AG09319 (cell line): Measurements from ENCODE around the gene CNTNAP1.

Experiments used
- DNase-seq: peaks from one replicate; pipeline ENCODE4 v3.0.0-alpha.2; 2010; ENCODE audit warnings: low read depth; ENCODE audit errors: extremely low read depth
- TF ChIP-seq, protein P1 (sequence below): IDR thresholded peaks from 2 replicates; pipeline ENCODE4 v1.5.1; 2011; ENCODE audit warnings: low read depth, mild to moderate bottlenecking, inconsistent platforms, low read length, moderate library complexity

CNTNAP1 gene

DNA sequence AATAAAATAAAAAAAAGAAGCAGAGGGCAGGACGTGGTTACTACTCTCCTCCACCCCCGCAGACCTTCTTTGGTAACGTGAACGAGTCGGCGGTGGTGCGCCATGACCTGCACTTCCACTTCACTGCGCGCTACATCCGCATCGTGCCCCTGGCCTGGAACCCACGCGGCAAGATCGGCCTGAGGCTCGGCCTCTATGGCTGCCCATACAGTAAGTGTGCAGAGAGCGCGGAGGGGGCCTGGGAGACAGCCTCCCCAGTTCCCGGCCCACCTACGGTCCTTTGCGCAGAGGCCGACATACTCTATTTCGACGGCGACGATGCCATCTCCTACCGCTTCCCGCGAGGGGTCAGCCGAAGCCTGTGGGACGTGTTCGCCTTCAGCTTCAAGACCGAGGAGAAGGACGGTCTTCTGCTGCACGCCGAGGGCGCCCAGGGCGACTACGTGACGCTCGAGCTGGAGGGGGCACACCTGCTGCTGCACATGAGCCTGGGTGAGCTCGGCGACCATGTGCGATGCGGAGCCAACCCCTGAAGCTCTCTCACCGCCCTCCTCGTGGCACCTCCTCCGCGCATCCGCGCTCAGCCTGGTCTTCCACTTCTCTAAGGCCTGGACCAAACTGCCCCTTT, 2.7 kb downstream of the CNTNAP1 start:
- TF ChIP-seq, protein P1, sequence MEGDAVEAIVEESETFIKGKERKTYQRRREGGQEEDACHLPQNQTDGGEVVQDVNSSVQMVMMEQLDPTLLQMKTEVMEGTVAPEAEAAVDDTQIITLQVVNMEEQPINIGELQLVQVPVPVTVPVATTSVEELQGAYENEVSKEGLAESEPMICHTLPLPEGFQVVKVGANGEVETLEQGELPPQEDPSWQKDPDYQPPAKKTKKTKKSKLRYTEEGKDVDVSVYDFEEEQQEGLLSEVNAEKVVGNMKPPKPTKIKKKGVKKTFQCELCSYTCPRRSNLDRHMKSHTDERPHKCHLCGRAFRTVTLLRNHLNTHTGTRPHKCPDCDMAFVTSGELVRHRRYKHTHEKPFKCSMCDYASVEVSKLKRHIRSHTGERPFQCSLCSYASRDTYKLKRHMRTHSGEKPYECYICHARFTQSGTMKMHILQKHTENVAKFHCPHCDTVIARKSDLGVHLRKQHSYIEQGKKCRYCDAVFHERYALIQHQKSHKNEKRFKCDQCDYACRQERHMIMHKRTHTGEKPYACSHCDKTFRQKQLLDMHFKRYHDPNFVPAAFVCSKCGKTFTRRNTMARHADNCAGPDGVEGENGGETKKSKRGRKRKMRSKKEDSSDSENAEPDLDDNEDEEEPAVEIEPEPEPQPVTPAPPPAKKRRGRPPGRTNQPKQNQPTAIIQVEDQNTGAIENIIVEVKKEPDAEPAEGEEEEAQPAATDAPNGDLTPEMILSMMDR: no peak
- no peak for DNase-seq

DNA sequence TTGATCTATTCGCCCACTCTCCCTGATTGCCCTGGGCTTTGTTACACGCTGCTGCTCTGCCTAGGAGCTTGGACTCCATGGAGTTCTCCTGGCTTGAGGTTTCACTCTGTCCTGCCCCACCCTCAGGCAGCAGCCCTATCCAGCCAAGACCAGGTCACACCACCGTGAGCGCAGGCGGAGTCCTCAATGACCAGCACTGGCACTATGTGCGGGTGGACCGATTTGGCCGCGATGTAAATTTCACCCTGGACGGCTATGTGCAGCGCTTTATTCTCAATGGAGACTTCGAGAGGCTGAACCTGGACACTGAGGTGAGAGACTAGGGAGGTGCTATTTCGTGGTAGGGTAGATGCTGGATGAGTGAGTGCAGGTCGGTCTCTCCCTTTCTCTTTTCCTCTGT, 3.5 kb downstream of the CNTNAP1 start:
- DNase-seq: no peak
- TF ChIP-seq, protein P1: no peak

DNA sequence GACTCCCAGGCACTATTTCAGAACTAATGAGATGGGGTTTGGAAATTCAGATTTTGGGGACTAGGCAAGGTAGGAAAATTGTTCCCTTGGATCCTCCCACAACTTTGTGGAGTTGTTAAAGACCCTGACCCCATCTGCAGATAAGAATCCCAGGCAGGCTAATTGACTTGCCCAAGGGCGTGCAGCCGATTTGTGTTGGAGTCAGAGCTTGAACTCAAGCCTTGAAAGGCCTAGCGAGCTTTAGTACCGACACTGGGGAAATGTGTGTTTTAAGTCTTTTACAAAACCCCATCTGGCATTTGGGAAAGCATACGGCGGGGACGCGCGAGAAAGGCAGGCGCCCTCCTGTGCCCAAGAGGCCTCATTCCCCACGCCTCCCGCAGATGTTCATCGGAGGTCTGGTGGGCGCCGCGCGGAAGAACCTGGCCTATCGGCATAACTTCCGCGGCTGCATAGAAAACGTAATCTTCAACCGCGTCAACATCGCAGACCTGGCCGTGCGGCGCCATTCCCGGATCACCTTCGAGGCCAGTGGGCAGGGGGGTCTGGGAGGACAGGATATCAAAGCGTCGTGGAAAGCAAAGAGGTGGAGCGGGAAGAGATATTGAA, 4.3 kb downstream of the CNTNAP1 start:
- DNase-seq: no peak
- TF ChIP-seq, protein P1: no peak

DNA sequence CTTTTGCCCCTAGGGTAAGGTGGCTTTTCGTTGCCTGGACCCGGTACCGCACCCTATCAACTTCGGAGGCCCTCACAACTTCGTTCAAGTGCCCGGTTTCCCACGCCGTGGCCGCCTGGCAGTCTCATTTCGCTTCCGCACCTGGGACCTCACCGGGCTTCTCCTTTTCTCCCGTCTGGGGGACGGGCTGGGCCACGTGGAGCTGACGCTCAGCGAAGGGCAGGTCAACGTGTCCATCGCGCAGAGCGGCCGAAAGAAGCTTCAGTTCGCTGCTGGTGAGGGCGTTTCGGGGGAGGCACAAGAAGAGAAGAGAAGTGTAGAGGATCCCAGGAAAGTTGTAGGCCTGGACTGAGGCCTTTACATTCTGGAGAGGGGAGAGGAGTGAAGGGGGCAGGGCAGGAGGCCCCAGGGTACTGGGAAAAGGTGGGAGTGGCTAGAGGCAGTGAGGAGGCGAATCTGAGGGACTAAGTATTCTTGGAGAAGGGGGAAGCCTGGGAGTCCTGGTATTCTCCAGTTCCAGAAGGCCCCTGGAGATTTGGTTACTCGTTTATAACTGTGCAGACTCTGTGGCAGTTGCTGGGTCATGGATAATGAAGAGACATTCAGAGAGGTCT, 5.5 kb downstream of the CNTNAP1 start:
- no peak for DNase-seq
- TF ChIP-seq, protein P1: no peak

DNA sequence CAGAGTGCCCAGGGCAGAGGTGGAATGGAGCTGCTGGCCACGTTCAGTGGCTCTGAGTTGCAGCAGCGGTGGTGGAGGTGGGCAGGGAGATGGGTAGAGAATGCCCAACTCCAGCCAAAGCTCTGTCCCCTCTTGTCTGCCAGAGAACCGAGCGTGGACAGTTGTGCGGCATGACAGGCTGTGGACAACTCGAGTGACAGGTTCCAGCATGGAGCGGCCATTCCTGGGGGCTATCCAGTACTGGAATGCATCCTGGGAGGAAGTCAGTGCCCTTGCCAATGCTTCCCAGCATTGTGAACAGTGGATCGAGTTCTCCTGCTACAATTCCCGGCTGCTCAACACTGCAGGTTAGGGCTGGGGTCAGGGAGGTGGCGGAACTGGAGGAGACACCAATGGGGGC, 8.3 kb downstream of the CNTNAP1 start:
- no peak for DNase-seq
- TF ChIP-seq, protein P1: no peak

DNA sequence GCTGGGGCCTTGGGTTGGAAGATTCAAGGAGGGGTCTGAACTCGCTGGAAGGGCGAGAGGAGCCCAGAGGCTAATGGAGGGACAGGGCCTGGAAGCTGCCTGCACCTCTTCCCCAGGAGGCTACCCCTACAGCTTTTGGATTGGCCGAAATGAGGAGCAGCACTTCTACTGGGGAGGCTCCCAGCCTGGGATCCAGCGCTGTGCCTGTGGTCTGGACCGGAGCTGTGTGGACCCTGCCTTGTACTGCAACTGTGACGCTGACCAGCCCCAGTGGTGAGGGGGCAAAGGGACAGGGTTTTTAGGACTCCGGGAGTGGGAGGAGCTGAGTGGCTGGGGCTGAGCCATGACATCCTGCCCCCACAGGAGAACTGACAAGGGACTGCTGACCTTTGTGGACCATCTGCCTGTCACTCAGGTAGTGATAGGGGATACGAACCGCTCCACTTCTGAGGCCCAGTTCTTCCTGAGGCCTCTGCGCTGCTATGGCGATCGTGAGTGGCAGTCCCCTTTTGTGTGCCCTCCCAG, 8.8 kb downstream of the CNTNAP1 start:
- DNase-seq: no peak
- TF ChIP-seq, protein P1: no peak

DNA sequence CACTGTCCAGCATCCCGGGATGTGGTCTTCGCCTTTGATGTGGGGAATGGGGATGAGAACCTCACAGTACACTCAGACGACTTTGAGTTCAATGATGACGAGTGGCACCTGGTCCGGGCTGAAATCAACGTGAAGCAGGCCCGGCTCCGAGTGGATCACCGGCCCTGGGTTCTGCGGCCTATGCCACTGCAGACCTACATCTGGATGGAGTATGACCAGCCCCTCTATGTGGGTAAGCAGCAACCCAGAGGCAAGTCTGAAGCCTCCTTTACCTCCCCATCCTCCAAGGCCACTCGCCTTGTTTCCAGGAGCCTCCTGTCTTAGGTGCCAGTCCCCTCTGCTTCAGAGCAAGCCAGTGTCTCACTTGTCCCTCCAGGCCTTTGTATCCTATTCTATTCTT, 10.2 kb downstream of the CNTNAP1 start:
- TF ChIP-seq, protein P1: no peak
- no peak for DNase-seq
